ENCODE measurements around the gene CALU.
A peak's percentile ranks its signal among the peaks of the same experiment; 100 is the strongest.

Gene CALU

GRCh38 chr7:128737867-128738385, 1.2 kb upstream of the CALU start:
- H3K9ac ChIP-seq (ENCODE audit: low read depth, low read length): no peak overlapping the region
- no peak overlapping the region for H3K27ac ChIP-seq (ENCODE audit: low read depth, low read length)
- H3K36me3 ChIP-seq (ENCODE audit: insufficient read depth, low read length): peaks cover 6% of the 10 kb centered on the region; the same call in 1 of the 2 replicates
- no peaks in the 10 kb centered on the region for H3K27me3 ChIP-seq (ENCODE audit: insufficient read depth, low read length)
- peaks cover 23% of the 10 kb centered on the region; the same call in 1 of the 2 replicates for H3K4me1 ChIP-seq (ENCODE audit: insufficient read depth, low read length)
- WGBS: 58% methylated on average over 1 of the region's 1 CpG
- H3K4me3 ChIP-seq (ENCODE audit: low read length): no peak overlapping the region; the same call in 1 of the 2 replicates
- no peaks in the 10 kb centered on the region for H3K9me3 ChIP-seq (ENCODE audit: insufficient read depth, low read depth, low read length)

DNA sequence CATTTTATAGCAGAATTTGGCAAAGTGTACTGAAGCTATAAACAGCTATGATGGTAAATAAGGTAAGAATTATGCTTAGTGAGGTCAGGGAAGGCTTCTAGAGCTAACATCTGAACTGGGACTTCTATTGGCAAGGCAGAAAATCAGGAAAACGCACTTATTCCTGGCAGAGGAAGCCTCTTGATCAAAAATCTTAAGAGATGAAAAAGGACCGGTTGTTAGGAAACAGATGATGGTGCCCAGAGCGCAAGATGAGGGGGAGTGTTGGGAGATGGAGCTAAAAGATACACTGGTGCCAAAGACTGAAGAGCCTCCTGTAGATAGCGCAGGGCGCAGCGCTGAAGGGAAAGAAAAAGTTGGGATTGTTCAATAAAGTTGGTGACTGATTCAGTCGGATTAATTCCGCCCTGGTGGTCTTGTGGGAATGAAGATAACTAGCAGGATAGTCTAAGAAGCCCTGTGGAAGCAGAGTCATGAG, 550 bp upstream of the CALU start:
- WGBS: 21% methylated on average over 8 of the region's 8 CpGs
- peak overlapping the region; percentile 96 for H3K9ac ChIP-seq (ENCODE audit: low read depth, low read length)
- H3K9me3 ChIP-seq (ENCODE audit: insufficient read depth, low read depth, low read length): no peaks in the 10 kb centered on the region
- H3K27ac ChIP-seq (ENCODE audit: low read depth, low read length): peak overlapping the region; percentile 66
- peaks cover 23% of the 10 kb centered on the region; the same call in 1 of the 2 replicates for H3K4me1 ChIP-seq (ENCODE audit: insufficient read depth, low read length)
- H3K27me3 ChIP-seq (ENCODE audit: insufficient read depth, low read length): no peaks in the 10 kb centered on the region
- peaks cover 7% of the 10 kb centered on the region for H3K36me3 ChIP-seq (ENCODE audit: insufficient read depth, low read length)
- H3K4me3 ChIP-seq (ENCODE audit: low read length): peak overlapping the region; percentile 95

- Histone ChIP-seq H3K9me3 (ENCODE audit: insufficient read depth, low read depth, low read length) (no peaks in the 10 kb centered on the region), H3K27ac (ENCODE audit: low read depth, low read length) (no peak overlapping the region), H3K4me1 (ENCODE audit: insufficient read depth, low read length) (peaks cover 23% of the 10 kb centered on the region; the same call in 1 of the 2 replicates), H3K9ac (ENCODE audit: low read depth, low read length) (peak overlapping the region; percentile 96), H3K4me3 (ENCODE audit: low read length) (peak overlapping the region; percentile 95), H3K36me3 (ENCODE audit: insufficient read depth, low read length) (peaks cover 14% of the 10 kb centered on the region), H3K27me3 (ENCODE audit: insufficient read depth, low read length) (no peaks in the 10 kb centered on the region)
- WGBS: 13% methylated on average over 12 of the region's 13 CpGs
Observed at GRCh38 chr7:128739990-128740682, 977 bp downstream of the CALU start.

GRCh38 chr7:128740996-128741395, 1.8 kb downstream of the CALU start:
- H3K36me3 ChIP-seq (ENCODE audit: insufficient read depth, low read length): peaks cover 18% of the 10 kb centered on the region
- 93% methylated on average over 3 of the region's 3 CpGs for WGBS
- no peaks in the 10 kb centered on the region for H3K27me3 ChIP-seq (ENCODE audit: insufficient read depth, low read length)
- no peaks in the 10 kb centered on the region for H3K9me3 ChIP-seq (ENCODE audit: insufficient read depth, low read depth, low read length)
- H3K27ac ChIP-seq (ENCODE audit: low read depth, low read length): no peak overlapping the region
- no peak overlapping the region for H3K9ac ChIP-seq (ENCODE audit: low read depth, low read length)
- H3K4me1 ChIP-seq (ENCODE audit: insufficient read depth, low read length): peaks cover 23% of the 10 kb centered on the region; the same call in 1 of the 2 replicates
- peak overlapping the region; percentile 95 for H3K4me3 ChIP-seq (ENCODE audit: low read length)

GRCh38 chr7:128741491-128741890, 2.3 kb downstream of the CALU start:
- Histone ChIP-seq H3K4me1 (ENCODE audit: insufficient read depth, low read length) (peaks cover 23% of the 10 kb centered on the region; the same call in 1 of the 2 replicates), H3K27ac (ENCODE audit: low read depth, low read length) (no peak overlapping the region), H3K4me3 (ENCODE audit: low read length) (peak overlapping the region; percentile 95; the same call in 1 of the 2 replicates), H3K9me3 (ENCODE audit: insufficient read depth, low read depth, low read length) (no peaks in the 10 kb centered on the region), H3K36me3 (ENCODE audit: insufficient read depth, low read length) (peaks cover 18% of the 10 kb centered on the region), H3K9ac (ENCODE audit: low read depth, low read length) (no peak overlapping the region), H3K27me3 (ENCODE audit: insufficient read depth, low read length) (no peaks in the 10 kb centered on the region)
- WGBS: 94% methylated on average over 3 of the region's 3 CpGs

GRCh38 chr7:128742206-128742605, 3.0 kb downstream of the CALU start:
- Histone ChIP-seq H3K9ac (ENCODE audit: low read depth, low read length) (no peak overlapping the region), H3K9me3 (ENCODE audit: insufficient read depth, low read depth, low read length) (no peaks in the 10 kb centered on the region), H3K36me3 (ENCODE audit: insufficient read depth, low read length) (peaks cover 20% of the 10 kb centered on the region), H3K4me3 (ENCODE audit: low read length) (no peak overlapping the region), H3K27me3 (ENCODE audit: insufficient read depth, low read length) (no peaks in the 10 kb centered on the region), H3K27ac (ENCODE audit: low read depth, low read length) (no peak overlapping the region), H3K4me1 (ENCODE audit: insufficient read depth, low read length) (peaks cover 23% of the 10 kb centered on the region; the same call in 1 of the 2 replicates)
- 98% methylated on average over 4 of the region's 4 CpGs for WGBS

- Histone ChIP-seq H3K36me3 (ENCODE audit: insufficient read depth, low read length) (peaks cover 30% of the 10 kb centered on the region), H3K4me3 (ENCODE audit: low read length) (no peak overlapping the region), H3K4me1 (ENCODE audit: insufficient read depth, low read length) (peaks cover 22% of the 10 kb centered on the region; the same call in 1 of the 2 replicates), H3K9me3 (ENCODE audit: insufficient read depth, low read depth, low read length) (no peaks in the 10 kb centered on the region), H3K27ac (ENCODE audit: low read depth, low read length) (no peak overlapping the region), H3K27me3 (ENCODE audit: insufficient read depth, low read length) (no peaks in the 10 kb centered on the region), H3K9ac (ENCODE audit: low read depth, low read length) (no peak overlapping the region)
- 96% methylated on average over 6 of the region's 7 CpGs for WGBS
Observed at GRCh38 chr7:128743112-128743772, 4.1 kb downstream of the CALU start.

DNA sequence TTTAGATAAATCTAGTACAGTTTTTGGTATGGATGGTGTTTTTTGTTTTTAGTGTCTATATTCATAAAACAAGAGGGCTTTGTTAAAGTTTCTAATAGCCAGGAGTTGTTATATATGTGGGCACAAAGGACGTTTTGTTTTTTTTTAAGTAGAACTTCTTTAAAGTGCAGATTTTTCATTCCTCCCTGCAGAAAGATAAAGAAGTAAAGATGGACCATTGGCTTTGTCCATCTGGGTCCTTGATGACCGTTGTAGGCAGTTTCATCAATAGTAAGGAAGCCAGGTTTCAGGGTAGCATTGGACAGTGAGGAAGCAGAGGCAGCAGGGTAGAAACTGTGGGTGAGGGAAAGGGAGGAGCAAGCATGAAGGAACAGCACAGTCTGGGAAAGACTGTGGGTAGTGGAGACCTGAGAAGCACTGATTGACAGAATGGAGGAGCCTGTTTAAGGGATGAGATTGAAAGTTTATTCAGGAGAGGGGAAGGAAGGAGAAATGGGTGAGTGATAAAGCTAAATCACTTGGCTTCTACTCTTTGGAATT, 5.3 kb downstream of the CALU start:
- H3K27ac ChIP-seq (ENCODE audit: low read depth, low read length): no peak overlapping the region
- no peaks in the 10 kb centered on the region for H3K9me3 ChIP-seq (ENCODE audit: insufficient read depth, low read depth, low read length)
- H3K4me3 ChIP-seq (ENCODE audit: low read length): no peak overlapping the region
- no peak overlapping the region for H3K9ac ChIP-seq (ENCODE audit: low read depth, low read length)
- H3K4me1 ChIP-seq (ENCODE audit: insufficient read depth, low read length): peaks cover 18% of the 10 kb centered on the region; the same call in 1 of the 2 replicates
- 86% methylated on average over 2 of the region's 2 CpGs for WGBS
- no peaks in the 10 kb centered on the region for H3K27me3 ChIP-seq (ENCODE audit: insufficient read depth, low read length)
- peaks cover 42% of the 10 kb centered on the region for H3K36me3 ChIP-seq (ENCODE audit: insufficient read depth, low read length)

GRCh38 chr7:128745706-128746105, 6.5 kb downstream of the CALU start:
- Histone ChIP-seq H3K27me3 (ENCODE audit: insufficient read depth, low read length) (no peaks in the 10 kb centered on the region), H3K4me3 (ENCODE audit: low read length) (no peak overlapping the region), H3K4me1 (ENCODE audit: insufficient read depth, low read length) (peaks cover 12% of the 10 kb centered on the region; the same call in 1 of the 2 replicates), H3K36me3 (ENCODE audit: insufficient read depth, low read length) (peaks cover 54% of the 10 kb centered on the region), H3K9ac (ENCODE audit: low read depth, low read length) (no peak overlapping the region), H3K9me3 (ENCODE audit: insufficient read depth, low read depth, low read length) (no peaks in the 10 kb centered on the region), H3K27ac (ENCODE audit: low read depth, low read length) (no peak overlapping the region)
- WGBS: 100% methylated on average over 1 of the region's 1 CpG

GRCh38 chr7:128747327-128748079, 8.3 kb downstream of the CALU start:
- Histone ChIP-seq H3K27me3 (ENCODE audit: insufficient read depth, low read length) (no peaks in the 10 kb centered on the region), H3K9me3 (ENCODE audit: insufficient read depth, low read depth, low read length) (no peaks in the 10 kb centered on the region), H3K36me3 (ENCODE audit: insufficient read depth, low read length) (peaks cover 65% of the 10 kb centered on the region), H3K9ac (ENCODE audit: low read depth, low read length) (no peak overlapping the region), H3K4me3 (ENCODE audit: low read length) (no peak overlapping the region), H3K4me1 (ENCODE audit: insufficient read depth, low read length) (no peaks in the 10 kb centered on the region), H3K27ac (ENCODE audit: low read depth, low read length) (no peak overlapping the region)
- 94% methylated on average over 6 of the region's 6 CpGs for WGBS

All from HUES64 (cell line).